Measurements from ENCODE around the gene TBC1D1. TPM values are rescaled to one million over a fixed set of nuclear protein-coding genes. Genes with fewer than 3 reads are reported as not detected.

Gene TBC1D1, protein sequence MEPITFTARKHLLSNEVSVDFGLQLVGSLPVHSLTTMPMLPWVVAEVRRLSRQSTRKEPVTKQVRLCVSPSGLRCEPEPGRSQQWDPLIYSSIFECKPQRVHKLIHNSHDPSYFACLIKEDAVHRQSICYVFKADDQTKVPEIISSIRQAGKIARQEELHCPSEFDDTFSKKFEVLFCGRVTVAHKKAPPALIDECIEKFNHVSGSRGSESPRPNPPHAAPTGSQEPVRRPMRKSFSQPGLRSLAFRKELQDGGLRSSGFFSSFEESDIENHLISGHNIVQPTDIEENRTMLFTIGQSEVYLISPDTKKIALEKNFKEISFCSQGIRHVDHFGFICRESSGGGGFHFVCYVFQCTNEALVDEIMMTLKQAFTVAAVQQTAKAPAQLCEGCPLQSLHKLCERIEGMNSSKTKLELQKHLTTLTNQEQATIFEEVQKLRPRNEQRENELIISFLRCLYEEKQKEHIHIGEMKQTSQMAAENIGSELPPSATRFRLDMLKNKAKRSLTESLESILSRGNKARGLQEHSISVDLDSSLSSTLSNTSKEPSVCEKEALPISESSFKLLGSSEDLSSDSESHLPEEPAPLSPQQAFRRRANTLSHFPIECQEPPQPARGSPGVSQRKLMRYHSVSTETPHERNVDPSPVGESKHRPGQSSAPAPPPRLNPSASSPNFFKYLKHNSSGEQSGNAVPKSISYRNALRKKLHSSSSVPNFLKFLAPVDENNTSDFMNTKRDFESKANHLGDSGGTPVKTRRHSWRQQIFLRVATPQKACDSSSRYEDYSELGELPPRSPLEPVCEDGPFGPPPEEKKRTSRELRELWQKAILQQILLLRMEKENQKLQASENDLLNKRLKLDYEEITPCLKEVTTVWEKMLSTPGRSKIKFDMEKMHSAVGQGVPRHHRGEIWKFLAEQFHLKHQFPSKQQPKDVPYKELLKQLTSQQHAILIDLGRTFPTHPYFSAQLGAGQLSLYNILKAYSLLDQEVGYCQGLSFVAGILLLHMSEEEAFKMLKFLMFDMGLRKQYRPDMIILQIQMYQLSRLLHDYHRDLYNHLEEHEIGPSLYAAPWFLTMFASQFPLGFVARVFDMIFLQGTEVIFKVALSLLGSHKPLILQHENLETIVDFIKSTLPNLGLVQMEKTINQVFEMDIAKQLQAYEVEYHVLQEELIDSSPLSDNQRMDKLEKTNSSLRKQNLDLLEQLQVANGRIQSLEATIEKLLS (N-terminal part only)
- total RNA-seq = 10 to 100 TPM; 59.2 to 78.6 (median 68.5) TPM
- total RNA-seq (2013) = 89.5 TPM

DNA sequence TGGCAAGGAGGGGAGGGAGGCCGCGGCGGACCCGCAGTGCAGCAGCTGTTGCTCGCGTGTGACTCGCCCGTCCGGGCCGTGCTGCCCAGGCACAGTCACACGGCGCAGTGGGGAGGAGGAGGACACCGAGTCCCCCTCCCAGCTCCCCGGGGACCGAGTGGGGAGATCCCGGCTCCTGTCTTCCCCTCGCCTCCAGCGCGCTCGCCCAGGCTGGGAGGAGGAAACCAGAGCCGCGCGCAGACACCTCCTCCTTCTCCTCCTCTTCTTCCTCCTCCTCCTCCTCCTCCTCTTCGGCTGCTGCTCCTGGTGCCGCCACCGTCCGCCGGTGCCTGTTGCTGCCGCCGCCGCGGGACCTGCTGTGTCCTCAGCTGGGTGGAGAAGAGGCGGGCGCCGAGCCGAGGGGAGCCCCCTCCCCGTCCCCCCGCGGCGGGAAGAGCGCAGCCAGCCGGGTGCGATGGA is at the start of gene TBC1D1:
TBC1D1 (plus strand) TSS at position 284 of the 459 bp plus-strand sequence. CDS start 11,012 bp downstream, outside the sequence.
- H3K27me3 Mint-ChIP-seq (ENCODE audit: low read depth in 2 of 2) = no peaks in the 10 kb centered on the region
- H3K27ac Mint-ChIP-seq = peak within 1 kb of the TSS; percentile 90 to 91
- H3K4me1 ChIP-seq (ENCODE audit: control insufficient read depth, insufficient read depth, low read length) = peaks cover 22% of the 10 kb centered on the region
- DNase-seq = peak in 1 of 2 donors; percentile 62
- no peaks in the 10 kb centered on the region for H3K36me3 ChIP-seq (ENCODE audit: control insufficient read depth, insufficient read depth, low read length)
- TF ChIP-seq, protein P1, sequence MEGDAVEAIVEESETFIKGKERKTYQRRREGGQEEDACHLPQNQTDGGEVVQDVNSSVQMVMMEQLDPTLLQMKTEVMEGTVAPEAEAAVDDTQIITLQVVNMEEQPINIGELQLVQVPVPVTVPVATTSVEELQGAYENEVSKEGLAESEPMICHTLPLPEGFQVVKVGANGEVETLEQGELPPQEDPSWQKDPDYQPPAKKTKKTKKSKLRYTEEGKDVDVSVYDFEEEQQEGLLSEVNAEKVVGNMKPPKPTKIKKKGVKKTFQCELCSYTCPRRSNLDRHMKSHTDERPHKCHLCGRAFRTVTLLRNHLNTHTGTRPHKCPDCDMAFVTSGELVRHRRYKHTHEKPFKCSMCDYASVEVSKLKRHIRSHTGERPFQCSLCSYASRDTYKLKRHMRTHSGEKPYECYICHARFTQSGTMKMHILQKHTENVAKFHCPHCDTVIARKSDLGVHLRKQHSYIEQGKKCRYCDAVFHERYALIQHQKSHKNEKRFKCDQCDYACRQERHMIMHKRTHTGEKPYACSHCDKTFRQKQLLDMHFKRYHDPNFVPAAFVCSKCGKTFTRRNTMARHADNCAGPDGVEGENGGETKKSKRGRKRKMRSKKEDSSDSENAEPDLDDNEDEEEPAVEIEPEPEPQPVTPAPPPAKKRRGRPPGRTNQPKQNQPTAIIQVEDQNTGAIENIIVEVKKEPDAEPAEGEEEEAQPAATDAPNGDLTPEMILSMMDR (IDR thresholded peaks at IDR 0.05) = no peak
- H3K27ac ChIP-seq (ENCODE audit: low read length) = peak within 1 kb of the TSS; percentile 76
- peak; percentile 32 to 52 (median 50) for ATAC-seq
- no peaks in the 10 kb centered on the region for H3K9me3 Mint-ChIP-seq
- H3K36me3 Mint-ChIP-seq = no peaks in the 10 kb centered on the region
- H3K4me1 Mint-ChIP-seq = peaks cover 23 to 28% of the 10 kb centered on the region in 2 donors
- H3K9me3 ChIP-seq (ENCODE audit: control insufficient read depth, insufficient read depth, low read length) = no peaks in the 10 kb centered on the region
- peak within 1 kb of the TSS; percentile 65 for H3K4me3 ChIP-seq (ENCODE audit: low read length)
- H3K4me3 Mint-ChIP-seq = peak within 1 kb of the TSS; percentile 94
- under 1% methylated on average over 43 of the region's 43 CpGs for WGBS (ENCODE audit: insufficient coverage)
- intact Hi-C loops (cut with micrococcal nuclease) = loop anchor here (2.0 kb wide), 1 partner anchor 64 kb away; the partner anchor contains the start of gene PGM2
- no peaks in the 10 kb centered on the region for H3K27me3 ChIP-seq (ENCODE audit: control insufficient read depth, insufficient read depth, low read length)

DNA sequence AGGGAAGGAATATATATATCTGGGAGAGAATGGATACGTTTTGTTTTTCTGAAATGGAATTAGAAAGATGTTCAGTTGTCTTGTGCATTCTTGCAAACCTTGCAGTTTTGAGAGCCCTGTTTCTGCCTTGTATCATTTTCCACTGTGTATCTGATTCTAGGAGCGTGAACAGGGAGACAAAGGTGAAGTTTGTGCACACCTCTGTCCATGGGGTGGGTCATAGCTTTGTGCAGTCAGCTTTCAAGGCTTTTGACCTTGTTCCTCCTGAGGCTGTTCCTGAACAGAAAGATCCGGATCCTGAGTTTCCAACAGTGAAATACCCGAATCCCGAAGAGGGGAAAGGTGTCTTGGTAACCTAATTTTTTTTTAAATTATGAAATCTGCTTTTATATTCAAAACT is 46.7 kb upstream of the TBC1D1 start:
- no peaks in the 10 kb centered on the region for H3K27me3 Mint-ChIP-seq (ENCODE audit: low read depth in 2 of 2)
- no peaks in the 10 kb centered on the region for H3K9me3 Mint-ChIP-seq
- ATAC-seq = no peak
- H3K36me3 ChIP-seq (ENCODE audit: control insufficient read depth, insufficient read depth, low read length) = peaks cover 68% of the 10 kb centered on the region
- 99% methylated on average over 4 of the region's 5 CpGs for WGBS (ENCODE audit: insufficient coverage)
- no peaks in the 10 kb centered on the region for H3K9me3 ChIP-seq (ENCODE audit: control insufficient read depth, insufficient read depth, low read length)
- no peak overlapping the region for H3K4me3 ChIP-seq (ENCODE audit: low read length)
- TF ChIP-seq, protein P1 (IDR thresholded peaks at IDR 0.05) = no peak
- H3K4me1 ChIP-seq (ENCODE audit: control insufficient read depth, insufficient read depth, low read length) = no peaks in the 10 kb centered on the region
- no peak overlapping the region for H3K27ac ChIP-seq (ENCODE audit: low read length)
- H3K4me3 Mint-ChIP-seq = no peak overlapping the region
- H3K4me1 Mint-ChIP-seq = peaks cover 0 to 5% of the 10 kb centered on the region in 2 donors
- intact Hi-C loops (cut with micrococcal nuclease) = no loop called here
- no peak overlapping the region for H3K27ac Mint-ChIP-seq
- H3K27me3 ChIP-seq (ENCODE audit: control insufficient read depth, insufficient read depth, low read length) = no peaks in the 10 kb centered on the region
- peaks cover 25% of the 10 kb centered on the region for H3K36me3 Mint-ChIP-seq
- DNase-seq = no peak

DNA sequence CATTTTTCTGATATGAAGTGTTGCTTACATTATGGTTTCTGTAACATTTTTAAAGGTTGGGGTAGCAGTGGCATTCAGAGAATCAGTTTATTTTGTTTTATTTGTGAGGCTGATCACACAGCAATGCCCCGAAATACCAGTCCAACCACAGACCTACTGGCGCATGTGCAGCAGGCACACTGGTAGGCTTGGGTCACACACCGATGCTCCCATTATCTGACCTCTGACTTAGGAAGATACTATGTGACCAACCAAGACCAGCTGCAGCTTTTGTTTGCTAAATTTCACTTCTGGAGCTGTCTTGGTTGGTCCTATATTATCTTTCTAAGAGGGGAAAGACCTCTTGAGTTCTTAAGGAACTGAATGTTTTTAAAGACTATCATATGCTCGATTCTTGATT is 45.7 kb upstream of the TBC1D1 start:
- no peak for DNase-seq
- H3K4me3 ChIP-seq (ENCODE audit: low read length) = no peak overlapping the region
- H3K9me3 ChIP-seq (ENCODE audit: control insufficient read depth, insufficient read depth, low read length) = no peaks in the 10 kb centered on the region
- no peaks in the 10 kb centered on the region for H3K27me3 ChIP-seq (ENCODE audit: control insufficient read depth, insufficient read depth, low read length)
- H3K27ac ChIP-seq (ENCODE audit: low read length) = no peak overlapping the region
- H3K27me3 Mint-ChIP-seq (ENCODE audit: low read depth in 2 of 2) = no peaks in the 10 kb centered on the region
- H3K27ac Mint-ChIP-seq = no peak overlapping the region
- WGBS (ENCODE audit: insufficient coverage) = 96% methylated on average over 4 of the region's 4 CpGs
- peaks cover 61% of the 10 kb centered on the region for H3K36me3 ChIP-seq (ENCODE audit: control insufficient read depth, insufficient read depth, low read length)
- intact Hi-C loops (cut with micrococcal nuclease) = no loop called here
- TF ChIP-seq, protein P1 (IDR thresholded peaks at IDR 0.05) = no peak
- H3K4me1 Mint-ChIP-seq = peaks cover 0 to 5% of the 10 kb centered on the region in 2 donors
- no peak for ATAC-seq
- no peaks in the 10 kb centered on the region for H3K4me1 ChIP-seq (ENCODE audit: control insufficient read depth, insufficient read depth, low read length)
- no peak overlapping the region for H3K4me3 Mint-ChIP-seq
- no peaks in the 10 kb centered on the region for H3K9me3 Mint-ChIP-seq
- peaks cover 25% of the 10 kb centered on the region for H3K36me3 Mint-ChIP-seq
